Stimulated activated CD4-positive, alpha-beta T cell treated with anti-CD3 and anti-CD28 coated beads, Interleukin-15, amount 100 ng/mL, for 48 hours (primary cell): Measurements from ENCODE around the gene BTBD9.

ENCODE experiments used
- DNase-seq, 2 donors: peaks; one replicate each; pipeline ENCODE4 v3.0.0-alpha.2; 2020; ENCODE audit warnings: low read depth in 2 of 2

The BTBD9 gene

DNA sequence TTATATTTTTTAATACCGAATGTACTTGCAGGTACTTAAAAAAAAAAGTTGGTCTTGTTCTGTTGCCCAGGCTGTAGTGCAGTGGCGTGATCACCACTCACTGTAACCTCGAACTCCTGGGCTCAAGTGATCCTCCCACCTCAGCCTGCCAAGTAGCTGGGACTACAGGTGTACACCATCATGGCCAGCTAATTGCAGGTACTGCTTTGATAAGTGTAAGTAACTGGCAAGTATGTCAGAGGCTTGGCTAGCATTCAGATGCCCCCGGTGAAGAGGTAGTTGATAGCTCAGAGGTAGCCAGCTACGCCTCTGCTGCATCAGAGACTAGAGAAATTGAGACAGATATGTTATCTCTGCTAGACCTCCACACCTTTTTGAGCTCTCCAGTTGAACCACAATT lies 40.5 kb downstream of the BTBD9 start:
- no peak for DNase-seq

GRCh38 chr6:38593998-38594665 lies 45.6 kb downstream of the BTBD9 start:
- DNase-seq, result no peak

DNA sequence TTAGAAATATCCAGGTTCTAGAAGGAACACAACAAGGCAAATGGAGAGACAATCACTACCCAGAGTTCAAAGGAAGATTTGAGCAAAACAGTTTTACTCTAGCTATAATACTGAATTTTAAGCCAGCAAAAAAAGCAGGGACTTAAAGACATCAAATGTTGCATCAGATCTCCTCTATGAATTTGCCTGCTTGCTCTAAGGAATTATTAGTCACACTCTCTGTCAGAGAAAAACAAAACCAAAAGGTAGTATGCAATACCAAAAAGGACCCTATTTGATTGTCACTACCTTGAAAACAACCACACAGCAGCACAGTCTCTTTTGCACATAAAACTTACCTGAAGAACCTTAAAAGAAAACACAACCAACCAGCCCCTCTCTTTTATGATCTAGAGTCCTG lies 46.3 kb downstream of the BTBD9 start:
- no peak for DNase-seq

- no peak for DNase-seq
These were observed 48.3 kb downstream of the BTBD9 start for GRCh38 chr6:38591439-38591838.

GRCh38 chr6:38589367-38589720 lies 50.4 kb downstream of the BTBD9 start:
- DNase-seq, result no peak

GRCh38 chr6:38588631-38589366 lies 50.9 kb downstream of the BTBD9 start:
- DNase-seq, result no peak

GRCh38 chr6:38587766-38588362 lies 51.9 kb downstream of the BTBD9 start:
- no peak for DNase-seq

DNA sequence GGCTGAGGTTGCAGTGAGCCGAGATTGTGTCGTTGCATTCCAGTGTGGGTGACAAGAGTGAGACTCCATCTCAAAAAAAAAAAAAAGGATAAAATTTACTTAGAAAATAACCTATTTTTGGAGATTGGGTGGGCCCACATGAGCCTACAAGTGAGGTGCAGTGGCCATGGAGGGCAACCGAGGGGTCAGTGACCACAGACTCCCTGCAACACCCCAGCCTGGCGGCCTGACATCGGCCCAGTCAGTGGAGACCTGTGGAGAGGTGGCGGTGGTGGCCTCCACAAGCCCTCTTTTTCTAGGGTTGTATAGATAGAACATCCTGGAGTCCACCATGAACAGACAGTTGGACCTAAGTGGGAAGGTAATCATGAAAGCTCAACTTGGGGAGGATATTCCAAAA lies 52.7 kb downstream of the BTBD9 start:
- no peak for DNase-seq

DNA sequence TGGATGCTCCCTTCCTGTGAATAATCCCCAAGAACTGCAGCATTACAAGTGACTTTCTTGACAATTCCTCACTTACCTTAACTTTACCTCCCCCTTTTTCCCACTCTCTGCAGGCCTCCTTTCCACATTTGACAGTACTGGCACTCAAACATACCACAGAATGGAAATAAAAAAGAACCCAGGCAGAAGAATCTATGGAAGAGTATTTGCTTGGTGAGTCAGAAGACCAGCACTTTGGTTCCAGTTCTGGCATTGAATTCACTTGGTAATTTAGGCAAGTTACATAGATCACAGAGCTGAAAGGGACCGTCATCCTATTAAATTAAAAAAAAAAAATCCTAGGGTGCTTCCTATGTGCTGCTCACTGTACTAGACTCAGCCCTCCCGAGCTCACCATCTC lies 55.0 kb downstream of the BTBD9 start:
- no peak for DNase-seq

- DNase-seq, result no peak
These were observed 56.2 kb downstream of the BTBD9 start for GRCh38 chr6:38583523-38583922.

DNA sequence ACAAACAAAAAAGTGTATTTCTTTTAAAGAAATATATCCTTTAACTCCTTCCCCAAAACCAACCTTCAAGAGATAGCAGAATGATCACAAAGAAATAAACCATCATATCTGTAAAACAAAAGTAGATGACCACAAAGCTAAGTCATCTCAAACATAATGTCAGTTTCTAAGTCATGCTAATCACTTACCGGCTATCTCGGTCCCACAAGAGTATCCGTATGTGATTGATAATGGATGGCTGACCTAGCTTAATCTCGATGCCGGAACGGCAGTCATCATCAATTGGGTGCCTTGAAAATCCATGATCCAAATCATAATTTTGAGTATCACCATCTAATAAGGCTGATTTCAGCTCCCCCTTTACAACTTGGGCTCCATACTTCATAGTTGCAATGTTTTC lies 59.7 kb downstream of the BTBD9 start:
- no peak for DNase-seq

- no peak for DNase-seq
These were observed 60.6 kb downstream of the BTBD9 start for GRCh38 chr6:38579010-38579628.

GRCh38 chr6:38578075-38578474 lies 61.7 kb downstream of the BTBD9 start:
- DNase-seq, result no peak

GRCh38 chr6:38577492-38577891 lies 62.2 kb downstream of the BTBD9 start:
- DNase-seq, result no peak

GRCh38 chr6:38573801-38574395 lies 65.8 kb downstream of the BTBD9 start:
- no peak for DNase-seq

GRCh38 chr6:38572186-38572813 lies 67.4 kb downstream of the BTBD9 start:
- no peak for DNase-seq

GRCh38 chr6:38571721-38572120 lies 68.0 kb downstream of the BTBD9 start:
- no peak for DNase-seq

- DNase-seq, result no peak
These were observed 69.0 kb downstream of the BTBD9 start for GRCh38 chr6:38570750-38571149.

DNA sequence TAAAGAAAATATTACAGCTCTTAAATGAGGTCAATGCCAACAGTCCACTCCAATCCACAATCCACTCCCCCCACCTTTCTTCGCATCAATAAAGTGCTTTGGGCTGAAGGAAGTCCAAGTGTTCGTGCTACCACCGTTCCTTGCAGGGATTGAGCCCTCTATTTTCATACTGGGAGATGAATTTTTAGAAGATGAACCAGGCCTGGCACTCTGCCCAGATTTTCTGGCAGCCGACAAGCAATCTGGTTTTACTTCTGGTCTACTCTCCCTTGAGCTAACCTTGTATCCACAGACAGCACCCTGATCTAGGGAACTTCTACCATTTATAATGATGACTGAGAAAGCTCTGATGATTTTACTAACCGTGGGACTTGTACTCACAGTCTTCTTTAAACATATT lies 72.3 kb downstream of the BTBD9 start:
- no peak for DNase-seq

- no peak for DNase-seq
These were observed 73.3 kb downstream of the BTBD9 start for GRCh38 chr6:38566295-38567030.

DNA sequence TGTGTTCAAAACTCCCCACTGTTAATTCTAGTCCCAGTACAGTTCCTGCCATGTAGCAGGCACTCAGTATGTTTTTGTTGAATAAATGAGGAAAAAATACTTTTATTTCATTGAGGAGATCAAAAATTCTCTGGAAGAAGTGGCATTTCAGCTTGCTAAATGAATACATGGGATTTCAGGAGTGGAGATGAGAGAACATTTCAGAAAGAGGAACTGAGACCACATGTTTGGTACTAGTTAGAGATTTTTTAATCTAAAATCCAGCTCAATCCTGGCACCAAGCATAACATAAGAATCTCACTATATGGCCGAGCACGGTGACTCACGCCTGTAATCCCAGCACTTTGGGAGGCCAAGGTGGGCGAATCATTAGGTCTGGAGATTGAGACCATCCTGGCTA lies 75.4 kb downstream of the BTBD9 start:
- no peak for DNase-seq
